K562 (cell line): ENCODE results near the gene C4A. TPM values are rescaled to one million over a fixed set of nuclear protein-coding genes. Genes with fewer than 3 reads are reported as not detected.

Experiments used
- CBFB ChIP-seq: sonication (generic); formaldehyde crosslinking; IDR thresholded peaks from 2 replicates; pipeline ENCODE4 v1.4.0; 2020; ENCODE audit warnings: mild to moderate bottlenecking, missing genetic modification reagents
- E2F6 ChIP-seq, 2 experiments: IDR thresholded peaks; 2 replicates each; pipeline ENCODE4 v1.6.1; 2011; ENCODE audit warnings: borderline replicate concordance in 1 of 2, control low read depth in 1 of 2, low read depth in 1 of 2, low read length in 1 of 2, mild to moderate bottlenecking in 1 of 2, mixed read lengths in 1 of 2, moderate library complexity in 1 of 2; ENCODE audit not compliant: insufficient read depth in 1 of 2, insufficient read length in 1 of 2, poor library complexity in 1 of 2, severe bottlenecking in 1 of 2; ENCODE audit errors: extremely low read depth in 1 of 2
- ELF4 ChIP-seq: fragments of 450-650 bp; formaldehyde crosslinking; IDR thresholded peaks from 2 replicates; pipeline ENCODE4 v1.4.0; 2022; ENCODE audit warnings: missing genetic modification characterization
- HMBOX1 ChIP-seq: sonication (generic); IDR thresholded peaks from 2 replicates; pipeline ENCODE4 v1.6.1; 2016
- IRF9 ChIP-seq: fragments of 450-650 bp; IDR thresholded peaks from 2 replicates; pipeline ENCODE4 v1.6.1; 2016; ENCODE audit warnings: missing biosample characterization, missing genetic modification characterization
- JUND ChIP-seq, 2 experiments: IDR thresholded peaks; 2 replicates in 1 of 2; 3 replicates in 1 of 2; pipeline ENCODE4 v1.6.1; 2011; ENCODE audit warnings: borderline replicate concordance in 2 of 2, low read depth in 2 of 2, low read length in 2 of 2, improper control_type of control experiment in 1 of 2, missing biosample characterization in 1 of 2, missing genetic modification characterization in 1 of 2, missing genetic modification reagents in 1 of 2
- MCM2 ChIP-seq: fragments of 450-650 bp; IDR thresholded peaks from 2 replicates; pipeline ENCODE4 v1.6.1; 2017; ENCODE audit warnings: low read depth, mild to moderate bottlenecking
- OTX1 ChIP-seq: fragments of 450-650 bp; formaldehyde crosslinking; IDR thresholded peaks from 2 replicates; pipeline ENCODE4 v1.4.0; 2022; ENCODE audit warnings: mild to moderate bottlenecking
- RBM22 ChIP-seq: fragments of 200-400 bp; formaldehyde crosslinking; IDR thresholded peaks from 2 replicates; pipeline ENCODE4 v1.6.1; 2018; ENCODE audit warnings: low read length, low read depth; ENCODE audit not compliant: poor library complexity, severe bottlenecking
- RFX7 ChIP-seq: fragments of 250-450 bp; sonication (Bioruptor Pico); IDR thresholded peaks from 2 replicates; pipeline ENCODE4 v1.5.1; 2021; ENCODE audit warnings: mild to moderate bottlenecking
- TEAD1 ChIP-seq, 2 experiments: fragments of 450-650 bp in 1 of 2; sonication (generic) in 1 of 2; formaldehyde crosslinking; IDR thresholded peaks; 2 replicates each; pipeline versions ENCODE4 v1.4.0 to v1.8.0; 2020 to 2022; ENCODE audit warnings: mild to moderate bottlenecking in 2 of 2, missing genetic modification reagents in 1 of 2
- ZNF551 ChIP-seq: fragments of 250-450 bp; sonication (Bioruptor Pico); IDR thresholded peaks from 2 replicates; pipeline ENCODE4 v1.5.0; 2021; ENCODE audit warnings: mild to moderate bottlenecking, moderate library complexity
- polyA plus RNA-seq, 8 experiments: library from polyadenylated mRNA; depleted of rRNA in 4 of 8; stranded (reverse) in 5 of 8; unstranded in 3 of 8; fragments of >200 nt; fragmentation: Nextera tagmentation in 2 of 8; fragmentation: Illumina TruSeq in 1 of 8; extraction: Ambion mirVana in 2 of 8; extraction: Trizol in 1 of 8; gene quantifications; 2 replicates each; pipeline versions ENCODE4 v1.2.1 to v1.2.3, GENCODE V29; 2011 to 2014; ENCODE audit warnings: inconsistent platforms in 1 of 8, missing spikeins in 1 of 8
- total RNA-seq, 7 experiments: library from RNA; depleted of rRNA in 6 of 7; stranded (reverse); fragments of >200 nt in 6 of 7; fragmentation: Illumina TruSeq in 2 of 7; extraction: Trizol in 2 of 7; gene quantifications; 2 replicates each; pipeline versions ENCODE4 v1.2.1 to v1.2.3, GENCODE V29; 2011 to 2021; ENCODE audit warnings: low replicate concordance in 1 of 7
- TF ChIP-seq, protein P1 (sequence below), 2 experiments: fragments of 450-650 bp; IDR thresholded peaks; 2 replicates each; pipeline ENCODE4 v1.6.1; 2018; ENCODE audit warnings: mild to moderate bottlenecking in 2 of 2, low read depth in 1 of 2; ENCODE audit not compliant: partially characterized antibody in 2 of 2
- TF ChIP-seq, protein P2 (sequence below), 2 experiments: IDR thresholded peaks in 1 of 2; conservative IDR thresholded peaks in 1 of 2; 2 replicates each; pipeline ENCODE4 v1.6.1; 2016; ENCODE audit warnings: low read depth in 2 of 2, mild to moderate bottlenecking in 1 of 2, missing compliant biosample characterization in 1 of 2, missing genetic modification characterization in 1 of 2, moderate library complexity in 1 of 2

Gene C4A
- total and polyA plus RNA-seq, 9 of the 15 experiments (the other 6 are each of a cell fraction or from before 2014, with no cell fraction given), result 0.27 to 7.6 (median 5.0) TPM

- TF ChIP-seq, protein P1, sequence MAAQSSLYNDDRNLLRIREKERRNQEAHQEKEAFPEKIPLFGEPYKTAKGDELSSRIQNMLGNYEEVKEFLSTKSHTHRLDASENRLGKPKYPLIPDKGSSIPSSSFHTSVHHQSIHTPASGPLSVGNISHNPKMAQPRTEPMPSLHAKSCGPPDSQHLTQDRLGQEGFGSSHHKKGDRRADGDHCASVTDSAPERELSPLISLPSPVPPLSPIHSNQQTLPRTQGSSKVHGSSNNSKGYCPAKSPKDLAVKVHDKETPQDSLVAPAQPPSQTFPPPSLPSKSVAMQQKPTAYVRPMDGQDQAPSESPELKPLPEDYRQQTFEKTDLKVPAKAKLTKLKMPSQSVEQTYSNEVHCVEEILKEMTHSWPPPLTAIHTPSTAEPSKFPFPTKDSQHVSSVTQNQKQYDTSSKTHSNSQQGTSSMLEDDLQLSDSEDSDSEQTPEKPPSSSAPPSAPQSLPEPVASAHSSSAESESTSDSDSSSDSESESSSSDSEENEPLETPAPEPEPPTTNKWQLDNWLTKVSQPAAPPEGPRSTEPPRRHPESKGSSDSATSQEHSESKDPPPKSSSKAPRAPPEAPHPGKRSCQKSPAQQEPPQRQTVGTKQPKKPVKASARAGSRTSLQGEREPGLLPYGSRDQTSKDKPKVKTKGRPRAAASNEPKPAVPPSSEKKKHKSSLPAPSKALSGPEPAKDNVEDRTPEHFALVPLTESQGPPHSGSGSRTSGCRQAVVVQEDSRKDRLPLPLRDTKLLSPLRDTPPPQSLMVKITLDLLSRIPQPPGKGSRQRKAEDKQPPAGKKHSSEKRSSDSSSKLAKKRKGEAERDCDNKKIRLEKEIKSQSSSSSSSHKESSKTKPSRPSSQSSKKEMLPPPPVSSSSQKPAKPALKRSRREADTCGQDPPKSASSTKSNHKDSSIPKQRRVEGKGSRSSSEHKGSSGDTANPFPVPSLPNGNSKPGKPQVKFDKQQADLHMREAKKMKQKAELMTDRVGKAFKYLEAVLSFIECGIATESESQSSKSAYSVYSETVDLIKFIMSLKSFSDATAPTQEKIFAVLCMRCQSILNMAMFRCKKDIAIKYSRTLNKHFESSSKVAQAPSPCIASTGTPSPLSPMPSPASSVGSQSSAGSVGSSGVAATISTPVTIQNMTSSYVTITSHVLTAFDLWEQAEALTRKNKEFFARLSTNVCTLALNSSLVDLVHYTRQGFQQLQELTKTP (IDR thresholded peaks at IDR 0.05; ENCODE audit: low read depth in 1 of 2, partially characterized antibody in 2 of 2), result peak in 1 of 2 experiments; percentile 10
- TF ChIP-seq ELF4 (CRISPR knock-in tag) (peak; percentile 49; the same call in 1 of the 2 replicates), OTX1 (CRISPR knock-in tag) (peak; percentile 74; the same call in 1 of the 2 replicates), MCM2 (no peak), CBFB (CRISPR knock-in tag) (no peak; the same call in 1 of the 2 replicates), RBM22 (no peak), JUND (IDR thresholded peaks at IDR 0.05; ENCODE audit: borderline replicate concordance, low read depth, low read length) (peak; percentile 94), JUND (tag; IDR thresholded peaks at IDR 0.05; ENCODE audit: borderline replicate concordance, low read depth, low read length) (peak; percentile 92; the same call in 2 of the 3 replicates), TEAD1 (CRISPR knock-in tag; IDR thresholded peaks at IDR 0.05) (peak in 1 of 2 experiments; percentile 53; a peak in 1 of 4 replicates), IRF9 (tag) (peak; percentile 93), RFX7 (CRISPR knock-in tag) (no peak), E2F6 (IDR thresholded peaks at IDR 0.05; ENCODE audit: borderline replicate concordance in 1 of 2, extremely low read depth in 1 of 2, insufficient read depth in 1 of 2, insufficient read length in 1 of 2, low read depth in 1 of 2, low read length in 1 of 2, poor library complexity in 1 of 2, severe bottlenecking in 1 of 2) (peak; percentile 29 to 59), ZNF551 (CRISPR knock-in tag) (0 out of 2 replicates have a peak, but pooled peaks have one; percentile 30), HMBOX1 (peak; percentile 82)
- TF ChIP-seq, protein P2, sequence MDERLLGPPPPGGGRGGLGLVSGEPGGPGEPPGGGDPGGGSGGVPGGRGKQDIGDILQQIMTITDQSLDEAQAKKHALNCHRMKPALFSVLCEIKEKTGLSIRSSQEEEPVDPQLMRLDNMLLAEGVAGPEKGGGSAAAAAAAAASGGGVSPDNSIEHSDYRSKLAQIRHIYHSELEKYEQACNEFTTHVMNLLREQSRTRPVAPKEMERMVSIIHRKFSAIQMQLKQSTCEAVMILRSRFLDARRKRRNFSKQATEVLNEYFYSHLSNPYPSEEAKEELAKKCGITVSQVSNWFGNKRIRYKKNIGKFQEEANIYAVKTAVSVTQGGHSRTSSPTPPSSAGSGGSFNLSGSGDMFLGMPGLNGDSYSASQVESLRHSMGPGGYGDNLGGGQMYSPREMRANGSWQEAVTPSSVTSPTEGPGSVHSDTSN (CRISPR knock-in tag; IDR thresholded peaks at IDR 0.05; ENCODE audit: low read depth), result no peak; the same call in 1 of the 2 replicates
- TF ChIP-seq, protein P2 (tag; conservative IDR thresholded peaks at IDR 0.05; ENCODE audit: low read depth), result peak; percentile 86
Observed at GRCh38 chr6:31948753-31949413, 33.0 kb upstream of the C4A start (continued).
